Measurements from ENCODE around the gene RALGDS. TPM values are rescaled to one million over a fixed set of nuclear protein-coding genes. Genes with fewer than 3 reads are reported as not detected.

The RALGDS gene
- total RNA-seq, 1 experiment from 2014 or later, result 25.8 TPM

GRCh38 chr9:133151041-133151440 lies 30.0 kb upstream of the RALGDS start:
- intact Hi-C loops (cut with micrococcal nuclease; ENCODE audit: unreplicated experiment), result no loop called here
- TF ChIP-seq REST (IDR thresholded peaks at IDR 0.05; ENCODE audit: insufficient read depth in 1 of 2, low read depth in 2 of 2, low read length in 1 of 2) (no peak), POLR2AphosphoS5 (IDR thresholded peaks at IDR 0.05; ENCODE audit: low read depth, low read length) (no peak), TCF7L2 (IDR thresholded peaks at IDR 0.05; ENCODE audit: low read depth, low read length) (no peak), SIN3A (IDR thresholded peaks at IDR 0.05; ENCODE audit: borderline replicate concordance, insufficient read depth, low read depth, low read length) (no peak)
- TF ChIP-seq, protein P1, sequence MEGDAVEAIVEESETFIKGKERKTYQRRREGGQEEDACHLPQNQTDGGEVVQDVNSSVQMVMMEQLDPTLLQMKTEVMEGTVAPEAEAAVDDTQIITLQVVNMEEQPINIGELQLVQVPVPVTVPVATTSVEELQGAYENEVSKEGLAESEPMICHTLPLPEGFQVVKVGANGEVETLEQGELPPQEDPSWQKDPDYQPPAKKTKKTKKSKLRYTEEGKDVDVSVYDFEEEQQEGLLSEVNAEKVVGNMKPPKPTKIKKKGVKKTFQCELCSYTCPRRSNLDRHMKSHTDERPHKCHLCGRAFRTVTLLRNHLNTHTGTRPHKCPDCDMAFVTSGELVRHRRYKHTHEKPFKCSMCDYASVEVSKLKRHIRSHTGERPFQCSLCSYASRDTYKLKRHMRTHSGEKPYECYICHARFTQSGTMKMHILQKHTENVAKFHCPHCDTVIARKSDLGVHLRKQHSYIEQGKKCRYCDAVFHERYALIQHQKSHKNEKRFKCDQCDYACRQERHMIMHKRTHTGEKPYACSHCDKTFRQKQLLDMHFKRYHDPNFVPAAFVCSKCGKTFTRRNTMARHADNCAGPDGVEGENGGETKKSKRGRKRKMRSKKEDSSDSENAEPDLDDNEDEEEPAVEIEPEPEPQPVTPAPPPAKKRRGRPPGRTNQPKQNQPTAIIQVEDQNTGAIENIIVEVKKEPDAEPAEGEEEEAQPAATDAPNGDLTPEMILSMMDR (IDR thresholded peaks at IDR 0.05), result no peak
- H3K4me1 ChIP-seq (ENCODE audit: control insufficient read depth, insufficient read depth, low read length), result peaks cover 4% of the 10 kb centered on the region; the same call in 1 of the 2 replicates
- ChIA-PET POLR2A (no interaction called here), CTCF (no interaction called here)
- BruUV-seq (replicated peaks), result no TSS peak
- in situ Hi-C loops (cut with HindIII; ENCODE audit: low pct_unique_long_range_greater_than_20kb, low sequenced_read_pairs), result no loop called here
- no peaks in the 10 kb centered on the region for H3K27me3 ChIP-seq (ENCODE audit: control insufficient read depth, insufficient read depth, low read length)
- no peak overlapping the region for H3K4me3 ChIP-seq (ENCODE audit: low read depth in 2 of 2, low read length in 2 of 2)
- no peak overlapping the region for H3K27ac ChIP-seq (ENCODE audit: low read length)
- DNase-seq (ENCODE audit: low read depth, low spot score) (no peak), ATAC-seq (no peak)
- no peaks in the 10 kb centered on the region for H3K9me3 ChIP-seq (ENCODE audit: control insufficient read depth, insufficient read depth, low read depth, low read length)
- H3K36me3 ChIP-seq (ENCODE audit: control insufficient read depth, insufficient read depth, low read length), result no peaks in the 10 kb centered on the region; the same call in 1 of the 2 replicates

DNA sequence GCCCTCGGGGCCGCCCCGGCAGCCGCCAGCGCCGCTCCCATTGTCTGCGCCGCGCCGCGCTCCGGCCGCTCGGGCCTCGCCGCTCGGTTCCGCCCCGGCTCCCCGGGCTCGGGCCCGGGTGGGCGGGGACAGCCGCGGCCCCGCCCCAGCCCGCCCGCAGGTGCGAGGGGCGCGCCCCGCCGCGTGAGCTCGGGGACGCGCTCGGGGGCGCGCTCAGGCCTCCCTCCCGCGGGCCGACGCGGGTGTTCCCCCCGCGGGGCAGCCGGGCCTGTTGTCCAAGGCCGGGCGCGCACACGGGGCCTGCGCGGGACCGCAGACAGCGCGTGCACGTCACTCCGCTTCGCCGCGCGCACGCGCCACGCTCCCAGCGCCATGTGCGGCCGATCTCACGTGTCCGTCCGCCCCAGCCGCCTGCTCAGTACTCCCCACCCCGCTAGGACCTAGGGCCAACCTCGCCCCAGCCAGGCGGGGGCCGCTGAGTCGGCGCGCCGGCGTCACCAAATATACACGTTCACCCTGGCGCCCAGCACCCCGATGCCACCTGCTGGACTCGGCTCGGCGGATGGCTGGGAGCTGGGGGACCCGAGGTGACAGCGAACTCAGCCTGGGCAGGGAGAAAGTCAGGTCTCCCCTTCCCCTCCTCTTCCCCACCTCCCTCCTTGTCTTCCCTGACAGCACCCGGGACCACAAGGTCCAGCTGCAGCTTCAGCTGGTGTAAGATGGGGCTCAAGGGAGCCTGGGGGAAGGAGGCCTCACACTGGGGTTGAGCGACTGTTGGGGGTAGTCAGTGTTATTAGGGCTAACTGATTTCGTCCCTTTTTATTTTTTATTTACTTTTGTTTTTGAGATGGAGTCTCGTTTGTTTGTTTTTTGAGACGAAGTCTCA lies 28.3 kb upstream of the RALGDS start:
- DNase-seq (ENCODE audit: low read depth, low spot score), result peak; percentile 54
- Histone ChIP-seq H3K27me3 (ENCODE audit: control insufficient read depth, insufficient read depth, low read length) (no peaks in the 10 kb centered on the region), H3K4me3 (ENCODE audit: low read depth in 2 of 2, low read length in 2 of 2) (peak overlapping the region; percentile 53 to 66), H3K36me3 (ENCODE audit: control insufficient read depth, insufficient read depth, low read length) (no peaks in the 10 kb centered on the region; the same call in 1 of the 2 replicates), H3K27ac (ENCODE audit: low read length) (peak overlapping the region; percentile 85), H3K4me1 (ENCODE audit: control insufficient read depth, insufficient read depth, low read length) (peaks cover 4% of the 10 kb centered on the region; the same call in 1 of the 2 replicates), H3K9me3 (ENCODE audit: control insufficient read depth, insufficient read depth, low read depth, low read length) (no peaks in the 10 kb centered on the region)
- ChIA-PET CTCF (interaction anchor here (0.6 kb wide), 1 partner anchor 34 kb away, joined by 4 read pairs; no protein-coding TSS in a partner anchor), POLR2A (no interaction called here)
- intact Hi-C loops (cut with micrococcal nuclease; ENCODE audit: unreplicated experiment), result loop anchor here (10.0 kb wide), 1 partner anchor 105 kb away; no protein-coding TSS in a partner anchor
- in situ Hi-C loops (cut with HindIII; ENCODE audit: low pct_unique_long_range_greater_than_20kb, low sequenced_read_pairs), result no loop called here
- peak; percentile 82 for ATAC-seq
- TF ChIP-seq, protein P1 (IDR thresholded peaks at IDR 0.05), result no peak; the same call in 1 of the 2 replicates
- TF ChIP-seq TCF7L2 (IDR thresholded peaks at IDR 0.05; ENCODE audit: low read depth, low read length) (no peak), POLR2AphosphoS5 (IDR thresholded peaks at IDR 0.05; ENCODE audit: low read depth, low read length) (0 out of 2 replicates have a peak, but pooled peaks have one; percentile 34), SIN3A (IDR thresholded peaks at IDR 0.05; ENCODE audit: borderline replicate concordance, insufficient read depth, low read depth, low read length) (0 out of 2 replicates have a peak, but pooled peaks have one; percentile 16), REST (IDR thresholded peaks at IDR 0.05; ENCODE audit: insufficient read depth in 1 of 2, low read depth in 2 of 2, low read length in 1 of 2) (no peak)
- no TSS peak for BruUV-seq (replicated peaks)
